Right lobe of liver (tissue), 4 donors: ENCODE measurements around the gene C9.

Experiments
- CTCF ChIP-seq, 4 donors: fragments of 200-600 bp in 3 of 4; fragments of 450-650 bp in 1 of 4; IDR thresholded peaks; one replicate each; pipeline versions ENCODE4 v1.5.1 to v1.8.0; 2016 to 2022; ENCODE audit warnings: antibody characterized with exemption in 4 of 4, mild to moderate bottlenecking in 2 of 4
- POLR2A ChIP-seq: fragments of 450-650 bp; IDR thresholded peaks from one replicate; pipeline ENCODE4 v1.6.1; 2017; ENCODE audit warnings: antibody characterized with exemption, mild to moderate bottlenecking
- donor health status: DM: no; HTN: no; CAD: no.
- donor health status: DM: no; HTN: no; CAD: no.
- donor health status: DM: no; HTN: yes; CAD: no.

GRCh38 chr5:39255406-39255805, 108.9 kb downstream of the C9 start:
- no peak for TF ChIP-seq CTCF (IDR thresholded peaks at IDR 0.05)
- TF ChIP-seq POLR2A, result no peak
